ENCODE data around the gene MTHFR.

Gene MTHFR

GRCh38 chr1:11797525-11798216 is 8.1 kb downstream of the MTHFR start:
- TF ChIP-seq POLR2AphosphoS5 (IDR thresholded peaks at IDR 0.05; ENCODE audit: low read depth, low read length), result no peak
- no peak for TF ChIP-seq FOXP2 (optimal IDR thresholded peaks at IDR 0.05; ENCODE audit: borderline replicate concordance, extremely low read depth, extremely low read length, insufficient read depth)
- TF ChIP-seq TAF1 (IDR thresholded peaks at IDR 0.05; ENCODE audit: borderline replicate concordance, insufficient read depth, low read length), result no peak
- no peak for TF ChIP-seq SIN3A (IDR thresholded peaks at IDR 0.05; ENCODE audit: borderline replicate concordance, insufficient read depth, low read length)

GRCh38 chr1:11796036-11796828 is 9.5 kb downstream of the MTHFR start:
- TF ChIP-seq FOXP2 (optimal IDR thresholded peaks at IDR 0.05; ENCODE audit: borderline replicate concordance, extremely low read depth, extremely low read length, insufficient read depth) (no peak), SIN3A (IDR thresholded peaks at IDR 0.05; ENCODE audit: borderline replicate concordance, insufficient read depth, low read length) (no peak), REST (IDR thresholded peaks at IDR 0.05; ENCODE audit: insufficient read depth in 1 of 2, low read depth in 2 of 2, low read length in 2 of 2) (no peak), POLR2AphosphoS5 (IDR thresholded peaks at IDR 0.05; ENCODE audit: low read depth, low read length) (no peak), TAF1 (IDR thresholded peaks at IDR 0.05; ENCODE audit: borderline replicate concordance, insufficient read depth, low read length) (no peak)

- TF ChIP-seq POLR2AphosphoS5 (IDR thresholded peaks at IDR 0.05; ENCODE audit: low read depth, low read length), result no peak
- TF ChIP-seq TAF1 (IDR thresholded peaks at IDR 0.05; ENCODE audit: borderline replicate concordance, insufficient read depth, low read length), result no peak
- TF ChIP-seq SIN3A (IDR thresholded peaks at IDR 0.05; ENCODE audit: borderline replicate concordance, insufficient read depth, low read length), result no peak
- TF ChIP-seq REST (IDR thresholded peaks at IDR 0.05; ENCODE audit: insufficient read depth in 1 of 2, low read depth in 2 of 2, low read length in 2 of 2), result no peak
- TF ChIP-seq FOXP2 (optimal IDR thresholded peaks at IDR 0.05; ENCODE audit: borderline replicate concordance, extremely low read depth, extremely low read length, insufficient read depth), result no peak
Observed at GRCh38 chr1:11795238-11795890, 10.4 kb downstream of the MTHFR start.

GRCh38 chr1:11794446-11795237 is 11.1 kb downstream of the MTHFR start:
- no peak for TF ChIP-seq FOXP2 (optimal IDR thresholded peaks at IDR 0.05; ENCODE audit: borderline replicate concordance, extremely low read depth, extremely low read length, insufficient read depth)
- no peak for TF ChIP-seq REST (IDR thresholded peaks at IDR 0.05; ENCODE audit: insufficient read depth in 1 of 2, low read depth in 2 of 2, low read length in 2 of 2)
- TF ChIP-seq TAF1 (IDR thresholded peaks at IDR 0.05; ENCODE audit: borderline replicate concordance, insufficient read depth, low read length), result no peak
- TF ChIP-seq SIN3A (IDR thresholded peaks at IDR 0.05; ENCODE audit: borderline replicate concordance, insufficient read depth, low read length), result no peak
- TF ChIP-seq POLR2AphosphoS5 (IDR thresholded peaks at IDR 0.05; ENCODE audit: low read depth, low read length), result no peak

GRCh38 chr1:11793819-11794218 is 11.9 kb downstream of the MTHFR start:
- TF ChIP-seq REST (IDR thresholded peaks at IDR 0.05; ENCODE audit: insufficient read depth in 1 of 2, low read depth in 2 of 2, low read length in 2 of 2), result no peak
- TF ChIP-seq SIN3A (IDR thresholded peaks at IDR 0.05; ENCODE audit: borderline replicate concordance, insufficient read depth, low read length), result no peak
- TF ChIP-seq TAF1 (IDR thresholded peaks at IDR 0.05; ENCODE audit: borderline replicate concordance, insufficient read depth, low read length), result no peak
- TF ChIP-seq POLR2AphosphoS5 (IDR thresholded peaks at IDR 0.05; ENCODE audit: low read depth, low read length), result no peak

All from PFSK-1 (cell line).